Measurements from ENCODE around the gene CAPSL. TPM values are rescaled to one million over a fixed set of nuclear protein-coding genes. Genes with fewer than 3 reads are reported as not detected.
"Not testable (repeated sequence)": the region's sequence is repeated elsewhere in the genome, so short reads cannot be mapped to it uniquely, and the experiment has no call there.

CAPSL gene
- total RNA-seq = not detected
- long read RNA-seq = 0 reads

DNA sequence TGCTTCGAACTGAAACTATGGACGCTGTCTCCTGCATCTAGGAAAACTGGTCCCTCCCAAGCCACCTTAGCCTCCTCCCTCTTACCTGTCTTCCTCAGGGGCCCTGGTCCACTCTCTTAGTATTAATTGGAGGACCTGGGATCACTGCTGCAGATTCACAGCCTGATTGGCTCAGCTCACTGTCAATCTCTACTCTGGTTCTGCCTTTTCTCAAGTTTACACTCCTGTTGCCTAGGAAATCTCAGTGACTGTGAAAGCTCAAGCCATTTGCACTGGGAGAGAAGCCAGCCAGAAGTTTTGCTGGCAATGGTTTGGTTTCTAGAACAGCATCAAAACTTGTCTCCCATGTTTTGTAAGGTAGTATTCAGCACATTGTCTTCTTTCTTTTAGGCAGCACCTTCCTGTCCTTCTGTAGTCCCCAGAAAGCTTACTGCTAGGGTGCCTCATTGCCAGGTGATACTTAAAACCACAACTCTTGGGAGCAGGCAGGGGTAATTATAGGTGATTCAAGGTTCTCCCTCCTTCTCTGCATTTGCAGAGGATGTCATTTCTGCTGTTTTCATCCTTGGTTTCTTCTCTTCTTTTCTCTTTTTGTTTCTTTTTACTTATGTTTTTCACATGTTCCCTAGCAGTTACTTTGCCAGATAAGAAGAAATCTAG, at the start of gene CAPSL:
Gene CAPSL (minus strand): TSS at position 55 of the 660 bp plus-strand sequence. CDS start 17,502 bp downstream, outside the sequence.
- intact Hi-C loops (cut with DNase I) = no loop called here
- DNase-seq (ENCODE audit: low spot score) = no peak

DNA sequence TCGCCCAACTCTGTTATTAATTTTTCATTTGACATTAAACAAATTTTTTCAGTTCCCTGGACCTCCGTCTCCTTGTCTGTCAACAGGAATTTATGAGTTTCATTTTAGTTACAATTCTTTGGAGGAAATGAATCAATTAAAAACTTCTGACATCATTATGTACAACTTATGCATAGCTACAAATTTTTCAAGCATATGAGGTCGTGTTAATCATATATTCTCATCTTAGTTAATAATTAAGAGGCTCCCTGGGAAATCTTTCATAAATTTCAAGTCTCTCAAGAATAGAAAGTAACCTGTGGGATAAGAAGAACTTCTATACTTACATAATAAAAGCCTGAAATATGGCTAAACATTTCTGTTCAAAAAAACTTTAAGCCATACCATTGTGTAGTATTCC, 49.4 kb upstream of the CAPSL start:
- intact Hi-C loops (cut with DNase I) = no loop called here
- DNase-seq (ENCODE audit: low spot score) = no peak

DNA sequence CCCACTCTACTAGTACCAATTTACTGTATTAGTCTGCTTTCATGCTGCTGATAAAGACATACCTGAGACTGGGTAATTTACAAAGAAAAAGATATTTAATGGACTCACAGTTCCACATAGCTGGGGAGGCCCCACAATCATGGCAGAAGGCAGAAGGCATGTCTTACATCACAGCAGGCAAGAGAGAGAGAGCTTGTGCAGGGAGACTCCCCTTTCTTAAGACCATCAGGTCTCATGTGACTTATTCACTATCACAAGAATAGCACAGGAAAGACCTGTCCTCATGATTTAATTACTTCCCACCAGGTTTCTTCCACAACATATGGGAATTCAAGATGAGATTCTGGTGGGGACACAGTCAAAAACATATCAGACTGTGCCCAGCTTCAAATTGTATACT, 41.3 kb upstream of the CAPSL start:
- DNase-seq (ENCODE audit: low spot score) = no peak
- intact Hi-C loops (cut with DNase I) = no loop called here

DNA sequence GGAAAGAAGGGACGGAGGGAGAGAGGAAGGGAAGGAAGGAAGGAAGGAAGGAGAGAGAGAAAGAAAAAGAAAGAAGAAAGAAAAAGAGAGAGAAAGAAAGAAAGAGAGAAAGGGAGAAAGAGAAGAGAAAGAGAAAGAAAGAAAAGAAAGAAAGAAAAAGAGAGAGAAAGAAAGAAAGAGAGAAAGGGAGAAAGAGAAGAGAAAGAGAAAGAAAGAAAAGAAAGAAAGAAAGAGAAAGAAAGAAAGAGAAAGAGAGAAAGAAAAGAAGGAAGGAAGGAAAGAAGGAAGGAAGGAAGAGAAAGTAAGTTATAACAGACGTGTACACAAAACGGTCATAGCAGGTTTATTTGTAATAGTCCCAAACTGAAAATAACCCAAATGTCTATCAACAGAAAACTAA, 38.4 kb upstream of the CAPSL start:
- intact Hi-C loops (cut with DNase I); DNase-seq (ENCODE audit: low spot score): not testable (repeated sequence)

GRCh38 chr5:35974570-35974969, 36.1 kb upstream of the CAPSL start:
- DNase-seq (ENCODE audit: low spot score) = no peak
- intact Hi-C loops (cut with DNase I) = no loop called here

GRCh38 chr5:35971878-35972210, 33.4 kb upstream of the CAPSL start:
- intact Hi-C loops (cut with DNase I) = no loop called here
- DNase-seq (ENCODE audit: low spot score) = no peak

DNA sequence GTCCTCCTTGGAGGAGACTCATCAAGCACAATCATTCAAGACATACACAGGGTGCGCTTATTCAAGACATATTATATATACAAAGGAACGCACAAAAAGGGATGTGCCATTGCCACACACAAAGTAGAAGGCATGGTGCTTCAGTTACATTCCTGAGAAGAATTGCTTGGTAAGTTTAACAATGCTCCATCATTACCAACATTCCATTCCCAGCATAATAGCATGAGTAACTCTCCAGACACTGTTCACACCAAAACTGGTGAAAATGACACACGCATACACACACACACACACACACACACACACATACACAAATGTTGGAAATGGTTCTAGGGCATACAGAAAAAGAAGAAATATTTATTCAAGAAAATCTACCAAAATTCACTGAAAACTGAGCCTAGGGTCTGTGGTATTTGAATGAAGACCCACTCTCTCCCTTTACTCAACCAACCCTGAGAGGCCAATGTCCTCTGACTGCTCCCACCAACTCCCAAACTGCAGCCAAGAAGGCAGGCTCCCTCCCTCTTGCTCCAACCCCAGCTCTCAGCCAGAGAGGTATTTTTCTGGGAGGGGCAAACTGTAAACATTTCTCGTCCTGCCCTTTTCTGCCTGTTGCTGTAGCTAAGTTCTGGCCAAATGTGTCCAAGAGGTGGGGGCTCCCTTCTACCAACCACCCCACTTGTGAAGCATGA, 32.9 kb upstream of the CAPSL start:
- no peak for DNase-seq (ENCODE audit: low spot score)
- intact Hi-C loops (cut with DNase I) = no loop called here

- intact Hi-C loops (cut with DNase I) = no loop called here
- no peak for DNase-seq (ENCODE audit: low spot score)
Measured at GRCh38 chr5:35963381-35963843, 25.0 kb upstream of the CAPSL start.

GRCh38 chr5:35960328-35960727, 21.9 kb upstream of the CAPSL start:
- intact Hi-C loops (cut with DNase I) = no loop called here
- no peak for DNase-seq (ENCODE audit: low spot score)

- intact Hi-C loops (cut with DNase I) = no loop called here
- no peak for DNase-seq (ENCODE audit: low spot score)
Measured at GRCh38 chr5:35956429-35956828, 18.0 kb upstream of the CAPSL start.

GRCh38 chr5:35954175-35954574, 15.8 kb upstream of the CAPSL start:
- DNase-seq (ENCODE audit: low spot score) = no peak
- intact Hi-C loops (cut with DNase I) = no loop called here

GRCh38 chr5:35947085-35947484, 8.7 kb upstream of the CAPSL start:
- intact Hi-C loops (cut with DNase I) = no loop called here
- DNase-seq (ENCODE audit: low spot score) = no peak

DNA sequence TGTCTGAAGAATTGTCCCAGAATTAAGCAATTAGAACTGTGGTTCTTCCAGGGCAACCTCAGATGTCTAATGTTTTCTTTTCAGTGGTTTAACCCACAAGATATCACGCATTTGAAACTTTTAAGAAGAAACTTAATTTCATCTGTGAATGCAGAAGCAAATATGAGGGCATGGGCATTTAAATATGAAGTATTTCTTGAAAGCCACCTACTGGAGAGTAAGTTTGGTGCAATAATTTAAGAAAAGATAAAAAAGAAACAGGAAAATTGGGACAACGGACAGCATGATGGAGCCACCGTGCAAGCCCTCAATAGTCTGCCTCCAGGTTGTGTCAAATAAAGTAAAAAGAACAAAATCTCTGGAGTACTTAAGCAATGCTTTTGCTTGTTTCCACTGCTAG, 1.2 kb upstream of the CAPSL start:
- no peak for DNase-seq (ENCODE audit: low spot score)
- intact Hi-C loops (cut with DNase I) = no loop called here

DNA sequence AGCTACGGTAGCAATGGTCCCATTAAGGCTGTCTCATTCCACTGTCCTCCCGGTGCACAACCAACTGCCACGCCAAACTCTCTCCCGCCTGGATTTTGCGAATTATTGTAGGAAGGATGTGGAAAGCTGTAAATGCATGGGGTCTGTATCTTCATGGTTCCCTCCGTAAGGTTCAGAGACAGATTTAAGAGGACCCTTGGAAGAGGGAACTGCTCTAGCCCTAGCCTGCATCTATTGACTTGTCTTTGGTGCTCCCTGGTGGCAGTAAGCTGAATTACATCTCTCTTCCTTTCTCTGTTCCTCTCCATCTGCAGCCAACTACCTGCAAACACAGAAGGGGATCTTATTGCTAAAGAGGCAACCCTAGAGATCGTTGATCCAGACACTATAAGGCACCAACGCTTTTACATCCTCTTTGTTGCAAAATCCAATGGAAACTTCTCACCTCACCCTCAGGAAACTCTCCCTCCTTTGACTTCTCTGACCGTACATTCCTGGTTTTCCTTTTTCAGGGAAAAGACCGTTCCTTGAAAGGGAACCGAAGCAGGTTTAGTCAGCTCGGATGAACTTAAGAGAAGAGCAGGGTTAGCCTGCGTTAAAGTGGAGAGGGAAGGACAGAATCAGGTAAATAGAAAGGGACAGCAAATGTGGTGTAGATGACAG, 11.9 kb downstream of the CAPSL start:
- intact Hi-C loops (cut with DNase I) = loop anchor here (2.0 to 5.0 kb wide), 2 partner anchors 150 to 309 kb away; partner anchors contain the start of gene SPEF2
- no peak for DNase-seq (ENCODE audit: low spot score)

GRCh38 chr5:35924950-35925722, 13.3 kb downstream of the CAPSL start:
- intact Hi-C loops (cut with DNase I) = loop anchor here (2.0 to 5.0 kb wide), 2 partner anchors 308 to 834 kb away; partner anchors contain the start of gene SPEF2
- DNase-seq (ENCODE audit: low spot score) = no peak

GRCh38 chr5:35924122-35924949, 14.1 kb downstream of the CAPSL start:
- intact Hi-C loops (cut with DNase I) = loop anchor here (2.0 kb wide), 1 partner anchor 834 kb away; no protein-coding TSS in a partner anchor

DNA sequence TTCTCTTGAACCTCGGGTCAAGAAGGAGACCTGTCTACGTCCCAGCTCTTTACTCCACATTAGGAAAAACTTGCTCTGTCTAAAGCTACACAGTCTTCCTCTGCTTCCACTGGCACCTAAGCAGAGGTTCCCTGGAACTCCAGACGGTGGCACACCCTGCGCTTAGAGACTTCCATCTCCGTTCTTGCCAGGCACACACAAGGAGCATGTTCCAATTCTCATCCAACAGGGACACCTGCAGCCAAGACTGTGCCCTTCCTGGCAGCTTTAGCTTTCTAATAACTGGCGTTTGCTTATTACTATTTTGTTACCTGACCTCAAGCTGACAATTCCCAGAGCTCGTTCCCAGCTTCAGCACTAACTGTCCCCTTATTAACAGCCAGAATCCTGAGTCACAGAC, 16.0 kb downstream of the CAPSL start:
- intact Hi-C loops (cut with DNase I) = no loop called here
- DNase-seq (ENCODE audit: low spot score) = no peak

More at GRCh38 chr5:35924122-35924949, 14.1 kb downstream of the CAPSL start:
- DNase-seq (ENCODE audit: low spot score) = no peak

DNA sequence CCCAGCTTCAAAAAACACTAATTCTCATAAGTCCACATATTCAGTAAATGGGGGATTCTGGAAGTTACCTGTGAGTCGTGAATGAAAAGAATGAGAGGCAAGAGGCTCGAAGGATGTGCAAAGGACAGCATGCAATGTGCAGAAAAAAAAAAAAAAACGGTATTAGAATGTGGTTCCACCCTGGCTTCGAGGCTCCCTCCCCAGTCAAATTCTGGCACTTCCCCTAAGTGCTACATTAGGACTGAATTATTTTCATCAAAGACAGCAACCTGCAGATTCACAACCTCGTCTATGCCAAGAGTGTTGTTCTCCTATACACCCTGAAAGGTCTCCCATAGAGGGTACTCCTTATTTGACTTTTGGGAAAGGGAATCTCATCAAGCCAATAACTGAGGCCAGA, 16.5 kb downstream of the CAPSL start:
- intact Hi-C loops (cut with DNase I) = no loop called here
- no peak for DNase-seq (ENCODE audit: low spot score)

DNA sequence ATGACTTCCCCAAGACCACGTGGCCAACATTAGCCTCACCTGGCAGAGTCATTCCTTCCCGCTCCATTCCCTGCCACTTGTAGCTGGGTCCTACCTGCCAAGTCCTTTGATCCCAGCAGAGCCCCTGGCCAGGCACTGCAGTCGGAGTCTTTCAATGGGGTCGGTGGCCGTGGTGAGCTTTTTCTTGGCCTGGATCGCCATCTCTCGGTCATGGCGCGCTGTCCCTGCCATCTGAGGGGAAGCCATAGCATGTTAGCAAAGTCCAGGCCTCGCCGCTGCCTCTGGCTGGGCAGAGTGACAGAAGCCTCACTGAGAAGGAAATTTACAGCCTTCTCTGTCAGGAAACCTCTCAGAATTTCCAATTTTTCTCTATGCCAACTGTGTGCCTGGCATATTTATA, 17.5 kb downstream of the CAPSL start:
- DNase-seq (ENCODE audit: low spot score) = no peak
- intact Hi-C loops (cut with DNase I) = no loop called here

All from cardiac septum (tissue), 1 donor.